NT2/D1 (cell line): Measurements from ENCODE around the gene ARHGAP22.

Source experiments
- SUZ12 ChIP-seq: IDR thresholded peaks from 2 replicates; pipeline ENCODE4 v1.6.1; 2011; ENCODE audit not compliant: insufficient read length, insufficient read depth; ENCODE audit errors: extremely low read depth
- ZNF274 ChIP-seq: IDR thresholded peaks from 2 replicates; pipeline ENCODE4 v1.6.1; 2011; ENCODE audit warnings: mild to moderate bottlenecking, low read depth, low read length

DNA sequence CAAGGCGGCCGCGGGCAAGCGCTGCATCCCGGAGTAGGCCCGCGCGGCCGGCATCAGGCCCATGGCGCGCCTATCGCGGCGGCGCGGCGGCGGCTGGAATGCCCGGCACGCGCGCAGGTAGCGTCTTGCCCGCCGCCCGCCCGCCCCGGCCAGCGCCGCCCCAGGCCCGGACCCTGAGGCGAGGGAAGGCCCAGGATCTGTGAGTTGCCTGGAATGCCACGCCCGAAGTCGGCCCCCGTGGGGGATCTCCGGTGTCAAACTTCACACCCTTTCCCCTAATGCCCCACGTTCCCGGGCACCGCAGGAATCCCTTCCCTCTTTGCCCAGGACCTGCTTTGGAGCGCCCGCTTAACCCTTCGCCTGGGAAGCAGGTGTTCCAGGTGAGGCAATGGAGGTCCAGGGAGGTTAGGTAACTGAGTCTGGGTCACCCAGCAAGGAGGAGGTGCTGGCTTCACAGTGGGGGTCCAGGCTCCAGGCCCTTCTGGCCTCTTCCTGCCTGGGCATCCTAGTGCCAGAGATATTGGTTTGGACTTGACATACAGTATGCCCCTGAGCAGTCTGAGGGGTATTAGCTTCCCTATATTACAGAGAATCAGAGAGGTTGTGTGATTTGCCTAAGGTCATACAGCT is 138.1 kb downstream of the ARHGAP22 start:
- no peak for TF ChIP-seq ZNF274
- no peak for TF ChIP-seq SUZ12
